PC-9 (cell line): ENCODE results near the gene HS6ST3.

Source experiments
- CTCF ChIP-seq: fragments of 200-600 bp; sonication (generic); conservative IDR thresholded peaks from 2 replicates; pipeline ENCODE4 v1.6.1; 2017; ENCODE audit warnings: mixed run types, antibody characterized with exemption, mild to moderate bottlenecking, moderate library complexity
- EZH2 ChIP-seq: fragments of 200-600 bp; sonication (generic); IDR thresholded peaks from 2 replicates; pipeline ENCODE4 v1.8.0; 2017; ENCODE audit warnings: antibody characterized with exemption, low read depth

GRCh38 chr13:96575423-96576320, 485.8 kb downstream of the HS6ST3 start:
- TF ChIP-seq CTCF (no peak), EZH2 (no peak)
